ENCODE measurements around the gene RBM33.

DNA sequence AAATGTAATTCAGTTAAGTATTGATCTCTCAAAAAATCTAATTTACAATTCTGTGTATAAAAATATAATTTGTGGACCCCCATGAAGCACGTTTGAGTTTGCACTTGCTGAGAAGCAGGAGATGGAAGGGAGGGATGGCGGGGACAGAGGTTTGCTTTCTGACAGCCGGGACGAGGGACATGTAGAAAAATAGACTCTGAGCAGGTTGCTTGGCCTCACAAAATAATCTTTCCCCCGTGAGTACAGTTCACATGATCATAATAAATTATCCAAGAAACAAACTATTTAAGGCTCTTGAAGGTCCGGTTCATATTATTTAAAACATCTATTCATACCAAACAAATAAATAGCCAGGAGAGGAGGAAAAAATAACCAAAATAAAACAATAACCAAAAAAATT, 157.8 kb downstream of the RBM33 start:
- TF ChIP-seq JUNB (CRISPR knock-in tag; conservative IDR thresholded peaks at IDR 0.05): no peak
- TF ChIP-seq, protein P1, sequence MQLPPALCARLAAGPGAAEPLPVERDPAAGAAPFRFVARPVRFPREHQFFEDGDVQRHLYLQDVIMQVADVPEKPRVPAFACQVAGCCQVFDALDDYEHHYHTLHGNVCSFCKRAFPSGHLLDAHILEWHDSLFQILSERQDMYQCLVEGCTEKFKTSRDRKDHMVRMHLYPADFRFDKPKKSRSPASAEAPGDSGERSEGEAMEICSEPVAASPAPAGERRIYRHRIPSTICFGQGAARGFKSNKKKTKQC (CRISPR knock-in tag; IDR thresholded peaks at IDR 0.05): no peak
- TF ChIP-seq POLR2A (conservative IDR thresholded peaks at IDR 0.05): no peak
- TF ChIP-seq BRCA1 (IDR thresholded peaks at IDR 0.05): no peak
- no peak for TF ChIP-seq BRCA1 (CRISPR knock-in tag; IDR thresholded peaks at IDR 0.05)
- no peak for TF ChIP-seq E2F3 (CRISPR knock-in tag; IDR thresholded peaks at IDR 0.05)
- TF ChIP-seq MXI1 (IDR thresholded peaks at IDR 0.05; ENCODE audit: low read depth, low read length): no peak
- TF ChIP-seq, protein P2, sequence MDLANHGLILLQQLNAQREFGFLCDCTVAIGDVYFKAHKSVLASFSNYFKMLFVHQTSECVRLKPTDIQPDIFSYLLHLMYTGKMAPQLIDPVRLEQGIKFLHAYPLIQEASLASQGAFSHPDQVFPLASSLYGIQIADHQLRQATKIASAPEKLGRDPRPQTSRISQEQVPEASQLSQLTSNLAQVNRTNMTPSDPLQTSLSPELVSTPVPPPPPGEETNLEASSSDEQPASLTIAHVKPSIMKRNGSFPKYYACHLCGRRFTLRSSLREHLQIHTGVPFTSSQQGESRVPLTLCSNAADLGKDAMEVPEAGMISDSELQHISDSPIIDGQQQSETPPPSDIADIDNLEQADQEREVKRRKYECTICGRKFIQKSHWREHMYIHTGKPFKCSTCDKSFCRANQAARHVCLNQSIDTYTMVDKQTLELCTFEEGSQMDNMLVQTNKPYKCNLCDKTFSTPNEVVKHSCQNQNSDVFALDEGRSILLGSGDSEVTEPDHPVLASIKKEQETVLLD (IDR thresholded peaks at IDR 0.05): no peak
- TF ChIP-seq, protein P3, sequence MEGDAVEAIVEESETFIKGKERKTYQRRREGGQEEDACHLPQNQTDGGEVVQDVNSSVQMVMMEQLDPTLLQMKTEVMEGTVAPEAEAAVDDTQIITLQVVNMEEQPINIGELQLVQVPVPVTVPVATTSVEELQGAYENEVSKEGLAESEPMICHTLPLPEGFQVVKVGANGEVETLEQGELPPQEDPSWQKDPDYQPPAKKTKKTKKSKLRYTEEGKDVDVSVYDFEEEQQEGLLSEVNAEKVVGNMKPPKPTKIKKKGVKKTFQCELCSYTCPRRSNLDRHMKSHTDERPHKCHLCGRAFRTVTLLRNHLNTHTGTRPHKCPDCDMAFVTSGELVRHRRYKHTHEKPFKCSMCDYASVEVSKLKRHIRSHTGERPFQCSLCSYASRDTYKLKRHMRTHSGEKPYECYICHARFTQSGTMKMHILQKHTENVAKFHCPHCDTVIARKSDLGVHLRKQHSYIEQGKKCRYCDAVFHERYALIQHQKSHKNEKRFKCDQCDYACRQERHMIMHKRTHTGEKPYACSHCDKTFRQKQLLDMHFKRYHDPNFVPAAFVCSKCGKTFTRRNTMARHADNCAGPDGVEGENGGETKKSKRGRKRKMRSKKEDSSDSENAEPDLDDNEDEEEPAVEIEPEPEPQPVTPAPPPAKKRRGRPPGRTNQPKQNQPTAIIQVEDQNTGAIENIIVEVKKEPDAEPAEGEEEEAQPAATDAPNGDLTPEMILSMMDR (IDR thresholded peaks at IDR 0.05 in 2 of 3, conservative IDR thresholded peaks at IDR 0.05 in 1 of 3; ENCODE audit: insufficient read depth in 2 of 3, low read depth in 1 of 3, low read length in 3 of 3): no peak
- TF ChIP-seq ETV5 (CRISPR knock-in tag; IDR thresholded peaks at IDR 0.05; ENCODE audit: low read depth): no peak
- TF ChIP-seq RCOR1 (IDR thresholded peaks at IDR 0.05; ENCODE audit: borderline replicate concordance in 1 of 2, low read depth in 2 of 2, low read length in 2 of 2): no peak
- no peak for TF ChIP-seq CREB1 (IDR thresholded peaks at IDR 0.05)
- TF ChIP-seq CREB1 (CRISPR knock-in tag; IDR thresholded peaks at IDR 0.05): no peak
- no peak for TF ChIP-seq IRF2 (CRISPR knock-in tag; IDR thresholded peaks at IDR 0.05)
- TF ChIP-seq, protein P4, sequence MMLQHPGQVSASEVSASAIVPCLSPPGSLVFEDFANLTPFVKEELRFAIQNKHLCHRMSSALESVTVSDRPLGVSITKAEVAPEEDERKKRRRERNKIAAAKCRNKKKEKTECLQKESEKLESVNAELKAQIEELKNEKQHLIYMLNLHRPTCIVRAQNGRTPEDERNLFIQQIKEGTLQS (IDR thresholded peaks at IDR 0.05): no peak
- TF ChIP-seq, protein P4 (CRISPR knock-in tag; conservative IDR thresholded peaks at IDR 0.05): no peak
- TF ChIP-seq, protein P5, sequence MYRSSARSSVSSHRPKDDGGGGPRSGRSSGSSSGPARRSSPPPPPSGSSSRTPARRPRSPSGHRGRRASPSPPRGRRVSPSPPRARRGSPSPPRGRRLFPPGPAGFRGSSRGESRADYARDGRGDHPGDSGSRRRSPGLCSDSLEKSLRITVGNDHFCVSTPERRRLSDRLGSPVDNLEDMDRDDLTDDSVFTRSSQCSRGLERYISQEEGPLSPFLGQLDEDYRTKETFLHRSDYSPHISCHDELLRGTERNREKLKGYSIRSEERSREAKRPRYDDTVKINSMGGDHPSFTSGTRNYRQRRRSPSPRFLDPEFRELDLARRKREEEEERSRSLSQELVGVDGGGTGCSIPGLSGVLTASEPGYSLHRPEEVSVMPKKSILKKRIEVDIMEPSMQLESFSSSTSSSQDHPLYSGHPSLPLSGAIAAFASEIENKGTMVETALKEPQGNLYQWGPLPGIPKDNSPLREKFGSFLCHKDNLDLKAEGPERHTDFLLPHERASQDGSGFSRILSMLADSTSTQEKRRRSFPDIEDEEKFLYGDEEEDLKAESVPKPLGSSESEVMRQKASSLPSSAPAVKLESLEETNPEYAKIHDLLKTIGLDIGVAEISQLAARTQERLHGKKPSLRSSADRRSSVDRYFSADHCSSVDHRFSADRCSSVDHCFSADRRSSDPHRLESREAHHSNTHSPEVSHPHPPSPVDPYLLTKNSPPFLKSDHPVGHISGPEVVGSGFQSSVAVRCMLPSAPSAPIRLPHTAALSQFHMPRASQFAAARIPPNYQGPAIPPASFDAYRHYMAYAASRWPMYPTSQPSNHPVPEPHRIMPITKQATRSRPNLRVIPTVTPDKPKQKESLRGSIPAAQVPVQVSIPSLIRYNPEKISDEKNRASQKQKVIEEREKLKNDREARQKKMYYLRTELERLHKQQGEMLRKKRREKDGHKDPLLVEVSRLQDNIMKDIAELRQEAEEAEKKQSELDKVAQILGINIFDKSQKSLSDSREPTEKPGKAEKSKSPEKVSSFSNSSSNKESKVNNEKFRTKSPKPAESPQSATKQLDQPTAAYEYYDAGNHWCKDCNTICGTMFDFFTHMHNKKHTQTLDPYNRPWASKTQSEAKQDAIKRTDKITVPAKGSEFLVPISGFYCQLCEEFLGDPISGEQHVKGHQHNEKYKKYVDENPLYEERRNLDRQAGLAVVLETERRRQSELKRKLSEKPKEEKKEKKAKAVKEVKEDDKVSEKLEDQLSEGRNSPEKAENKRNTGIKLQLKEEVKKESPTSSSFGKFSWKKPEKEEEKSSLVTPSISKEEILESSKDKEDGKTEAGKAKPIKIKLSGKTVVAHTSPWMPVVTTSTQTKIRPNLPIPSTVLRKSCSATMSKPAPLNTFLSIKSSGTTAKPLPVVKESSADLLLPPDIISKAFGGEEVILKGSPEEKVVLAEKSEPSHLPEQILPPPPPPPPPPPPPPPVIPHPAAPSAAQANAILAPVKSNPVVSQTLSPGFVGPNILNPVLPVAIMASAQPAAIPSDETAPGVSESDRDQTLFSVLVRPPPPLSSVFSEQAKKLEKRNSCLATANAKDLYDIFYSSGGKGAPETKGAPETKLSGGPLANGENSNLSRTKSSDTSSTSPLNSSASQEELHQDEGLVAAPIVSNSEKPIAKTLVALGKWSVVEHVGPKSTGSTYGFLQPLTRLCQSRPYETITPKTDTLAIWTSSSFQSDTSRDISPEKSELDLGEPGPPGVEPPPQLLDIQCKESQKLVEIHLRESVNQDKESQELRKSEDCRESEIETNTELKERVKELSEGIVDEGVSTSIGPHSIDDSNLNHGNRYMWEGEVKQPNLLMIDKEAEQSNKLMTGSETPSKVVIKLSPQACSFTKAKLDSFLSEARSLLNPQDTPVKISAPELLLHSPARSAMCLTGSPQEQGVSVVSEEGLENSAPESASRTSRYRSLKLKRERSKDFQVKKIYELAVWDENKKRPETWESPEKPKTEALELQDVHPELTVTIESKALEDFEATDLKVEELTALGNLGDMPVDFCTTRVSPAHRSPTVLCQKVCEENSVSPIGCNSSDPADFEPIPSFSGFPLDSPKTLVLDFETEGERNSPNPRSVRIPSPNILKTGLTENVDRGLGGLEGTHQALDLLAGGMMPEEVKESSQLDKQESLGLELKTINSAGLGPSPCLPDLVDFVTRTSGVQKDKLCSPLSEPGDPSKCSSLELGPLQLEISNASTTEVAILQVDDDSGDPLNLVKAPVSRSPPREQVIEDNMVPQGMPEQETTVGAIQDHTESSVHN (IDR thresholded peaks at IDR 0.05; ENCODE audit: borderline replicate concordance in 1 of 2, low read depth in 1 of 2): no peak

Data from K562 (cell line).